Activated CD8-positive, alpha-beta memory T cell treated with anti-CD3 and anti-CD28 coated beads for 48 hours (primary cell): ENCODE measurements around the gene FAM47B.

Experiments
- DNase-seq, 3 experiments: peaks; one replicate each; pipeline ENCODE4 v3.0.0-alpha.2; 2020; ENCODE audit warnings: low read depth in 2 of 3, low spot score in 2 of 3

FAM47B gene

DNA sequence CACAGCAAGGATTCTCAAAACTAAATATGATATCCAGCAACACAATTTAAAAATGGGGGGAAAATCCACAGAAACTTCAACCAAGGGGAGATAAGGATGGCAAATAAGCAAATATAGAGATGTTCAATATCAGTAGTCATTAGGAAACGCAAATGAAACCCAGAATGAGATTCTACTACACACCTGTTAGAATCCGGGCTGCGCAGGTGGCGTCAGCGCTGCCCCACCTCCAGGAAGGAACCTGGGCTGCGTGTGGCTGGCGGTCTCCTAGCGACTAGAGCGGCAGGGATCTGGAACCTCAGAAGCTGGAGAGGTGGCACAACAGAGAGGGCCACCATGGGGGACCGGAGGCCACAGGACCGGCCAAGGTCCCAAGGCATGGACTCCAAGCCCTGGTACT is at the start of gene FAM47B:
TSS of gene FAM47B (plus strand) at position 301 of the 400 bp plus-strand sequence. CDS start at position 337, 36 bp downstream.
- no peak for DNase-seq

DNA sequence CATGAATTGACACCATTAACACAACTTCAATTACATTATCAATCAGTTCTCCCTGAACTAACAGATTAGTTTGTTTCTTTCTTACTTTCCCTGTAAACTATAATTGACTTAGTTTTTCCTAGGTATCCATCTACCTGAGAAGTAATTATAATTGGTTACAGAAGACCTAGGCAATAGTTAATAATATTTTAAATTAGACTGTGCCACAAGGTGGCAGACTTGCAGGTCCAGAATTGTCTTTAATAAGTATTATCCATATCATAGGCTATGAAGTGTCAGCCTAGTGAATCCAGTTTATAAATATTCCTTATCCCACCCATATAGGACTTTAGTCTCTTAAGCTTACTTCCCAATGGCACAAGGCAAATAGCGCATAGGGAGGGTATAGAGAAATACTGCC is 48.9 kb upstream of the FAM47B start:
- no peak for DNase-seq

DNA sequence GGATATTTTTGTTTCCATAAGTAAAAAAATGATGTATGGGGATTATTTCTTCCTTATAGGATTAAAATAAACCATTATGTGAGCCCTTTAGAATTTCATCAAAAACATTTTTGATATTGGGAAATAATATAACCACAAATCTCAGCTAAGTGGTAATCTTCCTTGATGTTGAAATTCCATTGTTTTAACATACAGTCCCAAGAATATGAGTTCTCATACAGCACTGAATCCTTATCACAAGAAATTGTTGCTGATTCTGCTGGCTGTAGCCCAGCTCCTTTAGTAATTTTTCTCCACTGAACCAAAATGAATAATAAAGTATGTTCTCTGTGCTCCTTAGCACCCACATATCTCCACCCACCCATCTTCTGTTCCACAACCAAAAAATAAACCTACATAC is 41.9 kb upstream of the FAM47B start:
- no peak for DNase-seq

DNA sequence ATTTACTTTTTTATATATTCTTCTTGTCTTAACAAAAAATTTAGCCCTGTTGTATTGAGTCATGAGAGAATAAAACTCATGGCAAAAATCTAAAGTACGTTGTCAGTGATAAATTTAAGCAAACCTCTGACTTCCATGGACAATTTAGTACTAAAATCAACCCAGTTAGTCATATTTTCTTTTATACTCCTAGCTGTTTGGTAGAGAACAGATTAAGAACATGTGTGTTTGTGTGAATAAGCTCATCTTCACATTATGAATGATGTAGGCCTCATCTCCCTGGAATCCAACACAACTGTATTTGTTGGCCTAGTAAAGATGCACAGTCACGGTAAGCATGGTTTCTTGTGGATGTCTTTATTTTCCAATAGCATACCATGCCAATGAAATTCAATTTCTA is 40.8 kb upstream of the FAM47B start:
- no peak for DNase-seq

DNA sequence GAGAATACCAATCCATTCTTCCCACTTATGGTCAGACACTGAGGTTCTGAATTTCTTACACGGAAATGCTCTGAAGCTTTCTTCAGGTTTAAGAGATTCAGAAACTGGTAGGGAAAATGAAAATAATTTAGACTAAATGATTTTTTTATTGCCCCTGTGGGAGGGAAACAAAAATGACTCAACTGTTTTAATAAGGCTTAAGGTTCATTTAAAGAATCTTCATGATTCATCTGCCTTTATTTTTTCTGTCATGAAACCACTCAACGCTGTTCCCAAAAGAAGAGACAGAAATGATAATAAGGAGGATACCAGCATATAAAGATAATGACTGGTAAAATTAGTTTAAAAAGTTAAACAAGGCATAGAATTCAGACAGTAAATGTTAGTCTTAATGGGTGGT is 39.3 kb upstream of the FAM47B start:
- no peak for DNase-seq

DNA sequence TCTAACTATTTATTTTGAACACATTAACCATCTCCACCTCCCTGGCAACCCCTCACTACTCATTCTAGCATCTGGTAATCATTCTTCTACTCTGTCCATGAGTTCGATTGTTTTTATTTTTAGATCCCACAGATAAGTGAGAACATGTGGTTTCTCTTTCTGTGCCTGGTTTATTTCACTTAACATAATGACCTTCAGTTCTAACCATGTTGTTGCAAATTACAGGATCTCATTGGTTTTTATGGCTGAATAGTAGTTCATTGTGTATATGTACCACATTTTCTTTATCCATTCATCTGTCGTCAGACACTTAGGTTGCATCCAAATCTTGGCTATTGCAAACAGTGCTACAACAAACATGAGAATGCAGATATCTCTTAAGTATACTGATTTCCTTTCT is 33.4 kb upstream of the FAM47B start:
- DNase-seq = no peak

DNA sequence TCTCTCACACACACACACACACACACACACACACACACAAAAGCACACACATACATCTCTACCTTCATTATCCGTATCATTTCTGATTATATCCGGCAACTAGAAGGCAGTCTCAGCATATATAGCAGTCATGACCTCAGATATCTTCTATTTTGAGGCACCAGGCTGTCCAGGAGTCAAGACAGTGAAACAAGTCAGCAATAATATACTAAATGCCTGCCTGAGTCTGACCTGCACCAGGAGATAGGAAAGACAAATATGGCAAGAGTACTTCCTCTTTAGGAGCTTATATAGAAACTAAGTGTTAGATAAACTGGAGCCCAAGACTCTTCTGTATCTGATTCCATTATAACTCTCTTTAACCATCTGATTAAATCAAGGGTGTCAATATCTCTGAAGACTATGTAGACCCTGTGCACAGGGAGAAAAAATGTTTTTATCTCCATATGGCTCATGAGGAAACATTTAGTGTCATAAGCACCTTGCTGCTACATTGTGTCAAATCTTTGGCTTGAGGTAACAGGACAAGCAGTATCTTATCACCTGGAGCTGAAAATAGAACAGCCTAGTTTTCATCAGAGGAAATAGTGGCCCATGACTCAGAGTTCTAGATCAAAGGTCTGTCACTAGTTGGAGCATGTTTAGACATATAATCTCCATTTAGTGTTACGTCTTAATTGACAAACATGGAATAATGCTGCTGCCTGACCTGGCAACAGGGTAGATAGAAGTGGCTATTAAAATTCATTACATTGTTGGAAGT is 27.0 kb upstream of the FAM47B start:
- no peak for DNase-seq

DNA sequence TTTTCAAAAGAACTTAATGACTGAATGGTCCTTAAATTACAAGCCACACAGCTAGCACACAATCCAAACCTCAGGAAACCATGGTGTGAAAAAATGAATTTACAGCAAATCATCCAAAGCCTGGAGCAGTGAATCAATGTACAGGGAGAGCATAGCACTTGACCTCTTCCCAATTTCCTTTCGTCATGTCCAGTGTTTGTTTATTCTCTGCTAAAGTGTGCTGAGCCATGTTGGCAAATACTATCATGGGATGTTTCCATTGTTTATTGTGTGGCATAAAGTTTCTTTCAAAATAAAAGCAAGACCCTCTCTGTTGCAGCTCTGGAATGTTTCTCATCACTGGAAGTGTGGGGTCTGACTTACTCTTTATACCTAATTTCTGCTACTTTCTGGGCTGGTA is 25.4 kb upstream of the FAM47B start:
- no peak for DNase-seq

DNA sequence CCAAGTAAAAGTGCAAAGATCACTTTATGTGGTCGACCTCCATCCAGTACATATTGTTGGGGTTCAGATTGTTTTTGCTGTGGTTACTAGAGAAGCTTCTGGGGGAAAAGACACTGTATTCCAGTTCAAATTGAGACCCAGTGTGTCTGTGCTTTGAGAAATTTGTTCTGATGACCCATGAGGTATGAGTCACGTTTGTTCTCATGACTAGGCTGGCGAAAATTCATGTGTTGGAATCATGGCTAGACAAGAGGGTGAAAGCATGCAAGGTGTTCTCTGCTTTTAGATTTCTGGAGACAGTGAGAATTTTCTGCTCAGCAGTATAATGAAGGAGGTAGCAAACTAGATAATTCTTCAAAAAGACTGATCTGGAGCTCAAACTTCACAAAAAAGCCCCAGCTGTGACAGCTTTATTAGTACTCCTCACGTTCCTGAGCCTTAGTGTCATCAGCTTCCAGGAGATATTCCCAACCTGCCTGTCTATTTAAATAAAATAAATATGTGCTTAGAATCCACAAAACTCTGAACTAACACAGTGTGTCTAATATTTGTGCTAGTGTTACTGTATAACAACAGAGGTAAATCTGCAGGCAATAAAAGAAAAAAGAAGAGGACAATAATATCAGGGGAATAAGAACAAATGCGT is 24.4 kb upstream of the FAM47B start:
- no peak for DNase-seq

DNA sequence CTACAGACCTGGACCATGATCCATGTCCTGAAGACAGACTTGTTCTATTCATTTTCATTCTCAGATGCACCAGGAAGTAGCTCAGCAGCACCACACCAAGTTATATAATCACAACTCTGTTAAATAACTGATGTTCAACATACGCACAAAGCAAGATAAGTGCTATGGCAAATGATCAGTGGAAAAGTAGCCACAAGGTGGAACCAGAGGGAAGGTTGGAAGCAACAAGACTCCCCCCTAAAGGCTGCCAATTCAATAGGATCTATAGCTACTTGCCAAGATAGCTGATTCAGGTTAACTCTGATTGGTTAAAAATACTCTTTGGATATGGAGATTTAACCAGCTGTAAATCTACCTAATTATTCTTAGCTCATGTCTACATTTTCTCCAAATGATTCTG is 23.7 kb upstream of the FAM47B start:
- DNase-seq = no peak

DNA sequence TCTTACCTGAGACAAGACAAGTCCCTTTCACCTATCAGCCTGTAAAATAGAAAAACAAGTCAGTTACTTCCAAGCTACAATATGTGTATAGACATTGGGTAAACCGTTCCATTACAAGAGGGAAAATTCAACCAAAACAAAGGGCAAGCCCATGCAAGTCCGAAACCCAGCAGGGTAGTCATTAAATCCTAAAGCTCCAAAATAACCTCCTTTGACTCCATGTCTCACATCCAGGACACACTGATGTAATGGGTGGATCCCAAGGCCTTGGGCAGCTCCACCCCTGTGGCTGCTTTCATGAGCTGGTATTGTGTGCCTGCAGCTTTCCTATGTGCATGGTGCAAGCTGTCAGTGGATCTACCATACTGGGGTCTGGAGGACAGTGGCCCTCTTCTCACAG is 14.7 kb upstream of the FAM47B start:
- DNase-seq = no peak

DNA sequence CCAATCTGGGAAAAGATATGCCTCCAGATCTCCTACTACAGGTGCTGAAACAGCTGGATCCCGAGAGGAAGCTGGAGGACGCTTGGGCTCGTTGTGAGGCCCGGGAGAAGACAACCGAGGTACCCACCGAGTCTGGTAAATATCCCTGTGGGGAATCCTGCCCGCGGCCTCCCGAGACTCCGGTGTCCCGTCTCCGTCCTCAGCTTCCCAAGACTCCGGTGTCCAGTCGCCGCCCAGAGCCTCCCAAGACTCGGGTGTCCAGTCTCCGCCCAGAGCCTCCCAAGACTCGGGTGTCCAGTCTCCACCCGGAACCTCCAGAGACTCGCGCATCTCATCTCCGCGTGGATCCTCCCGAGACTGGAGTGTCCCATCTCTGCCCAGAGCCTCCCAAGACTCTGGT is 639 bp downstream of the FAM47B start:
- no peak for DNase-seq

DNA sequence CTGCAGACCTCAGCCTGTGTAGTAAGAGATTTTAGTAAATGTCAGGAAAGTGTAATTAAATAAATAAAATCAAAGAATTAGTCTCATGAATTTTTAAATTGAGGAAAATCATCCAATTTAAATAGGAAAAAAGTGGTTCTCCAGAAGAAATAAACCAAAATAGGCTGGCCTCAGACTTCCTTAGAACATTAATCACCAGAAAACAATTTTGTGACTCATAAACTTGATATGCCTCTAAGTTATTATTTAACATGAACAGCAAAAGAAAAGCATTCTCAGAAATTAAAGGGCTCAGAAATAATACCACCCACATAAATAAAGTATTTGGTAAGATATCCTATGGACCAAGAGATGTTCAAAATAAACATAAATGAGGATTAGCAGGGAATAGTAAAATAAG is 14.3 kb downstream of the FAM47B start:
- DNase-seq = no peak

DNA sequence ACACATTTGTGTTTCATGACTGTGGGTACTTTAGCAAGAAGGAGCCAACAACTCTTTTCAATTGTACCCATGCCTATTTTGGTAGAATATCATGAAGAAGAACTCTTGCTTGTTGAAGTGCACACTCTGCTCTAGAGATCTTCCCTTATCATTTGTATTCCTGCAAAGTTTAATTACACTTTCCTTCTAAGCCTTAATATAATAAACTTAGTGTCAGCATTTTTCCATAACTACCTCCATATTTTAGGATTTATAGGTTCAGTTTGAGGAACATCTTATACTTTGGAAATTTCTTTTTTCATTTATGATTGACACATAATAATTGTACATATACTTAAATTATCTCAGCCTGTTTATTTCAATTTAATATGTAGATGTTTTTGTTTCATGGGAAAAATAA is 19.1 kb downstream of the FAM47B start:
- DNase-seq = no peak

DNA sequence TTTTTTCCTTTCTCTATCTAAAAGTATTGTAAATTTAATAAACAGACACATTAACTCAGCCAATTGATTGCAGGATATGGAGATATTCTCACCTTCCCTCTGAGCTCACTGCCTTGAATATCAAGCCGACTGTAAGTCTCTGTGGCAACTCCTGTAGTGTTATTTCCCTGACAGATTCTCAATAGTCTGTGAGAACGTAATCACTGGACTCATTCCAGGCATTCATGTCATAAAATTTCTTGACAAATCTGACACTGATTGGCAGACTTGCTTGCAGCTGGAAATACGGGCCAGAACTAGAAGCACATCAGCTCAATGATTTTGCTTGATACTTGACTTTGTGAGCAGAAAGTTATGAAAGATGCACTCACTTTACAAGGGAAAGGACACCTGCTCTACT is 29.6 kb downstream of the FAM47B start:
- no peak for DNase-seq

DNA sequence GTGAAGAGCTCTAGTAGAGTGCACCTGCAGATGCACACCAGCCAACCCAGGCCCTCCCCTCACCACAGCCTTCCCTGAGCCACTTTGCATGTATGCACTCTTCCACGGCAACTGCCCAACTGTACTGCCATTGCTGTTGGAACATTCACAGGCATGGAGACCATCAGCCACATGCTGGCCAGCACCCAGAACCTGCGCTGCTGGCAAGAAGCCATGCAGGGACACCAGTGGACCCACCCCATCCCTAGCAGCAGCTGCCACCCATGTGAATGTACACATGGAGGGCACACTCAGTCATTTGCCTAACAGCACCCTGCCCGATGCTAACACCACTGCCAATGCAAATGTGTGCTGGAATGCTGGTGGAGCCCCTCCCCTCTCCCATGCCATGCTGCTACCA is 35.6 kb downstream of the FAM47B start:
- no peak for DNase-seq

DNA sequence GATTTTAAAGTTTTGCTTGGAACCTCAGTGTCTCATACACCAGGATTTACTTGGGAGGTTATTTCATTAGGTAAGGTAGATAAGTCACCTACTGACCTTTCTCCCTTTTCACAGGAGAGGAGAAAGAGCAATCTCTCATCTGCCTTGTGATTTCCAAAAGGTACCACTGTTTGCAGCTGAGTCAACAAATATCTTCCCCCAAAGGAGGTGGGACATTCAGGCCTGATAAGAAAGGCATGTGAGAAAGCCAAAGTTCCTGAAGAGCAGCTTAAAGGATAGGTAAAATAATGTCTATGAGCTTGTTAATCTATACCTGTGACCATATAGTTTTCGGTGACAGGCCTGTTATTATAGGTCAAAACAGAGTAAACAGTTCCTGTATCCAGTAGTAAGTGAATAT is 45.0 kb downstream of the FAM47B start:
- no peak for DNase-seq
